Adipose tissue (tissue), 3 donors: ENCODE data around the gene DMAC2L. TPM values are rescaled to one million over a fixed set of nuclear protein-coding genes. Genes with fewer than 3 reads are reported as not detected.
"Not testable (repeated sequence)": the region's sequence is repeated elsewhere in the genome, so short reads cannot be mapped to it uniquely, and the experiment has no call there.

Source experiments
- H3K27ac ChIP-seq: one replicate; pipeline ENCODE4 v1.5.1; 2013; ENCODE audit warnings: low read depth, low read length
- WGBS, 3 donors: extraction: QIAGEN DNeasy Blood & Tissue Kit; methylation state at CpG; one replicate each; pipeline ENCODE4 v1.1.7; 2013; 5-methylcytosine and 5-hydroxymethylcytosine counted together
- polyA plus RNA-seq, 3 donors: library from polyadenylated mRNA; stranded (reverse); fragments of 200-250 nt; gene quantifications; one replicate each; pipeline ENCODE4 v1.2.3, GENCODE V29; 2013
- donor health status: healthy with polysubstance abuse.
- donor health status: Bipolar disorder and iron deficiency.
- donor health status: healthy.

The DMAC2L gene, protein sequence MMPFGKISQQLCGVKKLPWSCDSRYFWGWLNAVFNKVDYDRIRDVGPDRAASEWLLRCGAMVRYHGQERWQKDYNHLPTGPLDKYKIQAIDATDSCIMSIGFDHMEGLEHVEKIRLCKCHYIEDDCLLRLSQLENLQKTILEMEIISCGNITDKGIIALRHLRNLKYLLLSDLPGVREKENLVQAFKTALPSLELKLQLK
- polyA plus RNA-seq, result 10 to 100 TPM; 12.4 to 24.0 (median 14.6) TPM

DNA sequence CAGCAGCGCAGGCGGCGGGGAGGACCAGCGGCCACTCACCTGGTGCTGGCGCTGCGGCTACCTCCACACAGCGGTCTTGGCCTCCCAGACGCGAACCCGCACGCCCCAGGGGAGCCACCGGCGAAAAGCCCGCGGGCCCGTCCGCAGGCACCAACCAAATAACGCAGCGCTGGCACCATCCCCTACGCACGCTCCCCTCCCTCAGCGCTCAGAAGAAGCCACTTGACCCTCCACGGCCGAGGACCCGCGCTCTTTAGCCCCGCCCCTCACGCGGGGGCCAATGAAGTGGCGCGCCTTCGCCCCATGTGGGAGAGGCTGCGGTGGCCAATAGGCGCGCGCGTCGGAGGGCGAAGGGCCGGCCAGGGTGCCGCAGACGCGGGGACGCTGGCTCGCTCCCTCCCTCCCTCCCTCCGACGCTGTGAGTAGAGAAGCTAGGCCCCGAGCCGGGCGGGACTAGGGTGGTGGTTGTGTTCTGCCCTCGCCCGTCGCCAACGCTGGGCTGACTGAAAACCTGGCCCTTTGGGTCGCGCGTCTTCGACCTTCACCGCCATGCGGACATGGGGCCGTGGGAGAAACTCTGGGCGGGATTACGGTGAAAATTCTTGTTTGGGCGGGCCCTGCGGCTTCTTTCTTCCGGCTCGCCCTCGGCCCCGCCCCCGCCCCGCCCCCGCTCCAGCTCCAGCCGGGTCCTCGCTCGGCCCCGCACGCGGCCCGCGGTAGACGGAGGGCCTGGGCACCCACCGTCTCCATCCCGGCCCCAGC is at the start of gene DMAC2L, which contains the start of gene L2HGDH:
TSS of gene DMAC2L (plus strand) at position 353 of the 762 bp plus-strand sequence. CDS start 9,164 bp downstream, outside the sequence.
TSS of gene L2HGDH (minus strand) at position 258 of the 762 bp plus-strand sequence. CDS start at position 179, 79 bp downstream.
- peak within 1 kb of the TSS; percentile 1 for H3K27ac ChIP-seq
- 0% methylated on average over 75 to 83 of the region's 83 CpGs for WGBS, 3 donors

DNA sequence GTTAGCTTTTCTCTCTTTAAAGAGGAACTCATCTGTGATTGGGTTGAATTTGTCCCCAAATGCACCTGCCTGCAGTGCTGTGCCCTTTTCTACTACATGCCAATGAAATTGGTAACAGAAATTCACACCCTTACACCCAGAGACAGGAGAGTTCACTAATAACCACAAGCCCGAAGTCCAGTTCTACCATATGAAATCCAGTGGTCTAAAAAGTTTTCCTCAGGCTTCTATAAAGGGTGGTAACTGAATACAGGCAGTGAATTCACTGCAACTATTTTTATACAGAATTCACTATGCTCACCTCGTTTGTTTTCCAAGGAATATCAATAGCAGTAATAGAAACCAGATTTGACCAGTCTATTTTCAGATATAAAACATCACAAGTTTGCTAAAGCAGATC is 49.3 kb upstream of the DMAC2L start:
- H3K27ac ChIP-seq, result no peak overlapping the region
- WGBS, 3 donors, result 72 to 82% (median 77%) methylated on average over 2 of the region's 2 CpGs

DNA sequence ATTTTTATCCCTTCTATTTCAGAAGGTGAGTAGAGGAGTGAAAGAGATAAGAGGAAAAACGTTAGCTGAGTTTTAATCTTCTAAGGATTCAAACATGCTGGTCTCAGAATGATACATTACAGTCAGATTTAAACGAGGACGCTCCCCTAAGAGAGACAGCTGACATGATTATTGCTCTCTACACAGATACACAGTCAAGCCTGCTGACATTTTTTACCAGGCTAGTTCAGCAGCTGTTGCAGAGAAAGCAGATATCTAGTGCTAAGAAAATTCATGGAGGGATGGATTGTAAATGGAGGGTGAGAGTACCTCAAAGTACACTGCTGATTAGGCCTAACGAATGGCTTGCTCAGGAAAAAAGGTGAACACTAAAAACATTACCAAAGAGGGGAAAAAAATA is 48.8 kb upstream of the DMAC2L start:
- 77 to 82% (median 80%) methylated on average over 4 of the region's 4 CpGs for WGBS, 3 donors

DNA sequence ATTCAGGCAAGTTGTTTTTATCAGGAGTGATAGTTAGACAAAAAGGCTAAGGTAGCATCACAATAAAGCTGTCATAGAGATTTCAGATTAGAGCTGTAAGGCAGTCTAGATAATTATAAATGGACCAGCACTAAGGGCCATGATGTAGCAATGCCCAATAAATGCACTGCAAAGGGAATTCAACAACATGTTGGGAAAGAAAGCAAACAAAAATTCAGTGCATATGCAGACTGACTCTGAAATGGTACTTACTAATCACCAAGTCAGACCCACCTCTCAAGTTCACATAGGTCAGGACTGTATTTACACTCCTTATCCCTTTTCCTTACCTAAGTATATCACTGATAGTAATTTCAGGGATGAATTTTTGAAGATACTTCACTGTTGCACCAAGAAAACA is 47.1 kb upstream of the DMAC2L start:
- H3K27ac ChIP-seq, result no peak overlapping the region

More for the DNA sequence above, 48.8 kb upstream of the DMAC2L start:
- no peak overlapping the region for H3K27ac ChIP-seq

DNA sequence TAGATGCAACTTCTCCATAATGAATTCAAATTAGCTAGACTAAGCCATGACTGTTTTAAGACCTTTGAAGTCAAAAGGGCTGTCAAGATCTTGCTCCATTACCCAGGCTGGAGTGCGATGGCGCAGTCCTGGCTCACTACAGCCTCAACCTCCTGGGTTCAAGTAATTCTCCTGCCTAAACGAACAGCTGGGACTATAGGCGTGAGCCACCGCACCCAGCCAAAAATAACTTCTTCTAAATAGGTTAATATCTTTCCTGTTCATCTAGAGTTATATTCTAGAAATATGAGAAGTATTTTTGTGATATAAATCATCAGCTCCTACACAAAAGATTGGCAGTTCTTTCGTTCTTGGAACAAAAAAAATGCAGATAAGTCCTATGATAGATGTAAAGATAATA is 41.2 kb upstream of the DMAC2L start:
- H3K27ac ChIP-seq, result no peak overlapping the region
- WGBS, 3 donors, result 88 to 92% (median 91%) methylated on average over 6 of the region's 6 CpGs

DNA sequence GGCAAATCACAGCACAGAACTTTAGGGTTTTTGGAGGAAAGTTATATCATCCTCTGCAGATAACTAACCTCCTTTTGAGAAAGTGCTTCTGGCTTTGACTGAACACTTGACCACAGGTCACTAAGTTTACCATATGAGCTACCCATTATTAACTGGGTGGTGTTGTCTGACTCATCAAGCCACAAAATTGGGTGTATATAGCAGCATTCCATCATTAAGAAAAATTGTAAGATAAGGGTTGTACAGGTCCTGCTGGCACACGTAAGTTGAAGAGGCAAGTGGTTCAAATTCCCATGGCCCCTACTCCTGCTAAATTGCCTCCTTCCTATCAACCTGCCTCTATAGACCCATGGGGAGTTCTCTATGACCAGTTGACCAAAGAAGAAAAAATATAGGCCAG is 39.6 kb upstream of the DMAC2L start:
- no peak overlapping the region for H3K27ac ChIP-seq
- 96 to 100% (median 96%) methylated on average over 1 of the region's 1 CpG for WGBS, 3 donors

DNA sequence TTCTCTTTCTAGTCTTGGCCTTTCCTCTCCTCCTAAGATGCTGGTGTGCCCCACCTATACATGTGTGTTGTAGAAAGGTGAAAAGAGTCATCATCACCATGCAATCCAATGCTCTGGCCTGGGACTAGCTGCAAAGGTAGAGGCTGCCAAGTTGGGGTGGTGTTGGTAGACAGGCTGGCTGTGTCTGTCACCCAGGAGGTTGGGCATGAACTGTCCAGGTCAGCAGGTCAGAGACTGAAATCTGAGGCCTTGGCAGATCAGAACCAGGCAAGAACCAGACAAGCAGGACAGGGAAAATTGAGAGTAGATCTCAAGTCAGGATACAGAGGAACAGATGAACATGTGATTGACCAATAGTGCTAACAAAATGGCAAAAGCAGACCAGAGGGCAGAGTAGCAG is 26.3 kb upstream of the DMAC2L start:
- no peak overlapping the region for H3K27ac ChIP-seq

DNA sequence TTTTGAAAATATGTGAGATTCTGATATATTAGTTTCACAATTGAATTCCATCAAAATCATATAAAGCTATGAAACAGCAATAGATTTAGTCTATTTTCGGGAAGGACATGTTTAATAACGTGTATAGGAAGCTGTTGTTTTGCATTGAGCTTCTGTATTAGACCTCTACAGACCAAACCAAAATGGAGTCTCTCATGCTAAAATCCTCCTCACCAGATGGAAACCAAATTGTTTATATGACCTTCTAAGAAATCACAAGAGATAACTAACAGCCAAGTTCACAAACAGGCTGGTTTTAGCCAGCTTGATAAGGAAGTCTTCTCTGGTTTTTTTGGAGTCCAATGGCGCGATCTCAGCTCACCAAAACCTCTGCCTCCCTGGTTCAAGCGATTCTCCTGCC is 24.0 kb upstream of the DMAC2L start:
- WGBS, 3 donors, result 97 to 99% (median 98%) methylated on average over 5 of the region's 5 CpGs
- H3K27ac ChIP-seq, result no peak overlapping the region

DNA sequence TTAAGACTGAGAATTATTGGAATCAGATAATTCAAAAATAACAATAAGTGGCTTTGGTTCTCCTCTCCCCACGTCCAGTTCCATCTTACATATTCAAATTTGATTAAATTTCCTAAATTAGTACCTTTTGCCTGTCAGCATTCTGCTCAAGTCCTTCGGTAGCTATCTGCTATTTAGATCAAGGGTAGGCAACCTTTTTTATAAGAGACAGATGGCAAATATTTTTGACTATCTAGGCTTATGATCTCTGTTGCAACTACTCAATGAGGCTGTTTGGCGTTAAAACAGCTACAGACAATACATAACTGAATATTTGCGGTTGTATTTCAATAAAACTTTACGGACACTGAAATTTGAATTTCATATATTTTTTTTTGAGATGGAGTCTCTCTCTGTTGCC is 21.8 kb upstream of the DMAC2L start:
- 86 to 99% (median 96%) methylated on average over 5 of the region's 5 CpGs for WGBS, 3 donors
- no peak overlapping the region for H3K27ac ChIP-seq

DNA sequence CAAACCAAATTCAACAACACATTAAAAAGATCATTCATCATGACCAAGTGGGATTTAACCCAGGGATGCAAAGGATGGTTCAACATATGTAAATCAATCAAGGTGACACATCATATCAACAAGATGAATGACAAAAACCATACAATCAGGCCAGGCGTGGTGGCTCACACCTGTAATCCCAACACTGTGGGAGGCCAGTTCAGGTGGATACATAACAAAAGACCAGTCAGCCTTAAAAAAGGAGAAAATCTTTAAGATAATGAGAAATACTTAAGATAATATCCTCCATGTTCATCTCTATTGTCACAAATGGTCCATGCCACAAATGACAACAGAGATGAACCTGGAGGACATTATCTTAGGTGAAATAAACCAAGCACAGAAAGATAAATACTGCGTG is 12.5 kb upstream of the DMAC2L start:
- no peak overlapping the region for H3K27ac ChIP-seq
- 94 to 99% (median 97%) methylated on average over 2 of the region's 2 CpGs for WGBS, 3 donors

DNA sequence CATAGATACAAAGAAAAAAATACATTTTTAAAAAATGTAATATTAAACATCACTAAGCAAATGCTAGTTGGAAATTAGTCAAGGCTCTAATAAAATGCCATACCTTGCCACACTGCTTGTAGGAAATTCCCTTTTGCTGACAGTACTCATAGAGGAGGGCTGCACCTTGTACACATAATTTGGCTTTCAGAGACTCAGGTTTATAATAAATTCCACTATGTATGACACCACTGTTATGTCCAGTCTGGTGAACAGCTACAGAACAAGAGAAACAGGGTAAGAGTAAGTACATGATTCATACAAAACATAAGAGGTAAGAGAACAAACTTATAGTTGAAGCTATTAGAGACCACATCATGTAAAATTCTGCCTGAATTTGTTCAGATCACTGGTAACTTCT is 10.2 kb upstream of the DMAC2L start:
- no peak overlapping the region for H3K27ac ChIP-seq

DNA sequence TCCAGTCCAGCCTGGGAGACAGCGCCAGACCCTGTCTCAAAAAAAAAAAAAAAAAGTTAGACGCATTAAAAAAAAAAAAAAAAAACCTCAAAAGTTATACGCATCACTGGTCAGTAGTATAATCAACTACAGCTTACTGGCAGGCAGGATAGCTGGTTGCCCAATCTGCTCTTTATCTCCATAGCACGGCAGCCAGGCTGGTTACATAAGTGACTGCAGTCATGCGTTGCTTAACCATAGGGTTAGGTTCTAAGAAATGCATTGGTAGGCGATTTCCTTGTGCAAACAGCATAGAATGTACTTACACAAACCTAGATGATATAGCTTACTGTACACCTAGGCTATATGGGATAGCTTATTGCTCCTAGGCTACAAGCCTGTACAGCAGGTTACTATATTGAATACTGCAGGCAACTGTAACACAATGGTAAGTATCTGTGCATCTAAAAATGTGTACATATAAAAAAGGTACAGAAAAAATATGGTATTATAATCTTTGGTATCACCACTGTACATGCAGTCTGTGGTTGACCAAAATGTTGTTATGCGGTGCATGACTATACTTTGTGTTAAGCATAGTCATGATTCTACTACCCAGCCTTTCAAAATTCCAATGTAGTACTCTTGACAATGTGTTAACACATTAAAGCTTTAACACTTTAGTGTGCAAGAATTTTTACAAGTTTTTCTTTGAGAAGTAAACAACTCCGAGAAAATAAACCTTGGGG is 8.2 kb upstream of the DMAC2L start:
- H3K27ac ChIP-seq, result no peak overlapping the region
- WGBS, 3 donors, result 54 to 69% (median 67%) methylated on average over 7 to 8 of the region's 8 CpGs

DNA sequence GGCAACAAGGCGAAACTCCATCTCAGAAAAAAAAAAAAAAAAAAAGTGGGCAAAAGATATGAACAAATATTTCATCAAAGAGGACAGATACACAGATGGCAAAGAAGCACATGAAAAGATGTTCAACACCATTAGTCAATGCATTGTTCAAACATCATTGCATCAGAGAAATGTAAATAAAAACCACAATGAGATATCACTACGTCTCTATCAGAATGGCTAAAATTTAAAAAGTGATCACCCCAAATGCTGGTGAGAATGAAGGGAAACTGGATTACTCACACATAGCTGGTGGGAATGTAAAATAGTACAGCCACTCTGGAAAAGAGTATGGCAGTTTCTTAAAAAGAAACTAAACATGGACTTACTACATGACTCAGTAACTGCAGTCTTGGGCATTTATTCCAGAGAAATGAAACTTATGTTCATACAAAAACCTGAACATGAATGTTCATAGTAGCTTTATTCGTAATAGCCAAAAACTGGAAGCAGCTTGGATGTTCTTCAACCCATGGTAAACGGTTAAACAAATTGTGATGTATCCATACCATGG is 3.7 kb upstream of the DMAC2L start:
- no peak overlapping the region for H3K27ac ChIP-seq
- 84 to 95% (median 88%) methylated on average over 4 of the region's 4 CpGs for WGBS, 3 donors

DNA sequence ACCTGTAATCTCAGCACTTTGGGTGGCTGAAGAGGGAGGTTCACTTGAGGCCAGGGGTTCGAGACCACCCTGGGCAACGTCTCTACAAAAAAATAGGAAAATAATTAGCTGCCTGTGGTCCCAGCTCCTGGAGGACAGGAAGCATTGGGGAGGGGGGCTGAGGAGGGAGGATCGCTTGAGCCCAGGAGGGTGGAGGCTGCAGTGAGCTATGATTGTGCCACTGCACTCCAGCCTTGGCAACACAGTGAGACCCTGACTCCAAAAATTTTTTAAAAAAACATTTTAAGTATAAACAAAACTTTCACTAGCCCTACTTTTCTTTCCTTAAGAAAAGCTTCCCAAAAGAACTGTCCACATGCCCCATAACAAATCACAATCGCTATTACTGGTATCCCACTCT is 1.7 kb upstream of the DMAC2L start:
- 90 to 98% (median 96%) methylated on average over 4 of the region's 4 CpGs for WGBS, 3 donors
- H3K27ac ChIP-seq, result no peak overlapping the region

DNA sequence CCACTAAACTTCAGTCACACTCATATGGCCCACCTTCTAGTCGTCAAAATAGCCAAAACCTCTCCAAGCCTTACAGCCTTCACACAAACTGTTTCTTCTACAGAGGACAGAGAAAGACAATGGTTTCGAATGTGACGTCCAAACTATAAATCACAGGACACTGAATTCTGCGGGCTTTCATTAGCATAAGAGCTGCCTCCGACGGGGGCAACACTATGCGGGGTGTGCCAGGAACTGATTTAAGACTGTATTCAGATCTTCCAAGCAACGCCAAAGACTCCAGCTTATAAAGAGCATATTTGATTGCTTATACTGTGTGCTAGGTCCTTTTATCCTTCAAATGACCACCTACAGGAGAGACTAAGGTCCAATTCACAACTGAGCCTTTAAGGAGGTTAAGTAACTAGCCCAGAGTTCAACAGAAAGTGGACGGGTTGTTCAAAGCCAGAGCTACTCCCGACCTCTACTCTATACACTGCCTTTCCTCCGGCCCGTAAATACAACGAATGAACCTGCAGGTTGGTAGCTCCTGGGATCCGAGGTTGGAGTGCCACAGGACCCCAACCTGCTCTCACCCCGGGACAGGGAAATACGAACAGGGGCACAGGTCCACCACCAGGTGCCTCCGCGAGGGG is 670 bp upstream of the DMAC2L start:
- H3K27ac ChIP-seq, result no peak overlapping the region
- WGBS, 3 donors, result 3 to 4% (median 4%) methylated on average over 18 of the region's 18 CpGs

DNA sequence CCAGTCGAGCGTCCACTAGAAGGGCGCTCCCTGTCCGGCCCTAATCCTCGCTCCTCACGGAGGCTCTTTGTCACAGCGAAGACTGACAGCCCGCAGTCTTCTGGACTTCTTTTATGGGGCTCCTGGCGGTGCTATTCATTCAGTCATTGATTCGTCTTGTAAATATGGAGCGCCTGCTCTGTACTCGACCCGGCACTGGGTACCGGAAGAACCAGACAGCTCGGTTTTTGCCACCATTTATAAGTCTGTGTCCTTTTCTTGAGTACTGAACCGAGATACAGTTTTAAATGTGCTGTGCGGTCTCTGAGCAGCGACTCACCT is 570 bp downstream of the DMAC2L start:
- no peak overlapping the region for H3K27ac ChIP-seq
- WGBS, 3 donors, result 1 to 4% (median 4%) methylated on average over 18 of the region's 18 CpGs

DNA sequence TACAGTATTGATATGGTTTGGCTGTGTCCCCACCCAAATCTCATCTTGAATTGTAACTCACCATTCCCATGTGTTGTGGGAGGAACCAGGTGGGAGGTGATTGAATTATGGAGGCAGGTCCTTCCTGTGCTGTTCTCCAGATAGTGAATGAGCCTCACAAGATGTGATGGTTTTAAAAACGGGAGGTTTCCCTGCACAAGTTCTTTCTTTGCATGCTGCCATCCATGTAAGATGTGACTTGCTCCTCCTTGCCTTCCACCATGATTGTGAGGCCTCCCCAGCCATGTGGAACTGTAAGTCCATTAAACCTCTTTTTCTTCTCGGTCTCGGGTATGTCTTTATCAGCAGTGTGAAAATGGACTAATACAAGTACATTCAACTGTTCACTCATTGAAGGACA is 2.0 kb downstream of the DMAC2L start:
- H3K27ac ChIP-seq, result not testable (repeated sequence)
- WGBS, 3 donors, result 94 to 97% (median 95%) methylated on average over 3 of the region's 3 CpGs

DNA sequence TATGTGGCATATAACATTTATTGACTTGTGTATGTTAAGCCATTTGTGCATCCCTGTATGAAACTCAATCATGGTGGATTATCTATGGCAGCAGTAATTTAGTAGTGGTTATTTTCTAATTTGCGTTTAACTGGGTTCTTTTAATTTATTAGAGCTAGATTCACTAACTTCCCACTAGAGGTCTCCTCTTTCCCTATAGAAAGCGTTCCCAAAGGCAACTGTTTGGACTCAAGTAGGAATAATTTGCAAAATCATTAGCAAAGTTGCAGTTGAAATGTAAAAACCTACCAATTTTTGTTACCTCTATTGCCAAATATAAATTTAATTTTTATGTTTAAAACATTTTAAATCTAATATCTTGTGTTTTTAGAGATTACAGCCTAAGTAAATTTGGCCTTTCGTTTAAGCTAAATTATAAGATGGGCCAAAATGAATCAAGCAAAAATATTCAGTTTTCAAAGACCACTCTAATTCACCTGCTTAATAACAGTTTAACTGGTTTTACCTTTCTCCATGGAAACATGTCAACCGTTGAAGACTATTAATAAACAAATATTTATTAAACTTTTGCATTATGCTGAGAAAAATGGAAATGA is 6.0 kb downstream of the DMAC2L start:
- H3K27ac ChIP-seq, result no peak overlapping the region
- WGBS, 3 donors, result 40 to 46% (median 45%) methylated on average over 4 of the region's 4 CpGs

DNA sequence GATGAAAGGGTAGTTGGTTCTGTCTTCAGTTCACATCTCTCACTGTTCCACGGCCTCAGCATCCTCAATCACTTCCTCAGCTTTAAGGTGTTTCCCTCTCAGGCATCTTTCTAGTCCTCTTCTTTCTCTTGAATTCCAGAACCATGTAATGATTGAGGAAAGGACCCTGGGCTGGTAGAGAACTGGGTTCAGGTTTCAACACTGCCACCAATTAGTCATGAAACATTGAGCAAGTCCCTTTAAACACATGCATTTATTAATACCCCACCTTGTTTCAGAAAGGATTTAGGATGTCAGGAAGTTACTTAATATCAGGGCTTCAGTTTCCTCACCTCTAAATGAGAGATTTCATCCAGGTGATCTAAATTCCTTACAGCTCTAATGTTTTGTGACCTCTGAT is 7.2 kb downstream of the DMAC2L start:
- WGBS, 3 donors, result 53 to 90% (median 78%) methylated on average over 1 of the region's 1 CpG
- no peak overlapping the region for H3K27ac ChIP-seq
